Raji (cell line): Measurements from ENCODE around the gene PANK4.

ENCODE experiments used
- POLR2A ChIP-seq: IDR thresholded peaks from 2 replicates; pipeline ENCODE4 v1.6.1; 2011; ENCODE audit warnings: low read depth, low read length, control low read depth; ENCODE audit not compliant: insufficient read depth

The PANK4 gene

GRCh38 chr1:2474104-2474844, 52.1 kb downstream of the PANK4 start:
- no peak for TF ChIP-seq POLR2A

GRCh38 chr1:2473198-2473597, 53.2 kb downstream of the PANK4 start:
- TF ChIP-seq POLR2A = no peak

GRCh38 chr1:2472561-2473177, 53.7 kb downstream of the PANK4 start:
- TF ChIP-seq POLR2A = no peak

- no peak for TF ChIP-seq POLR2A
Measured at GRCh38 chr1:2472109-2472508, 54.3 kb downstream of the PANK4 start.

GRCh38 chr1:2471587-2472001, 54.8 kb downstream of the PANK4 start:
- TF ChIP-seq POLR2A = no peak

- no peak for TF ChIP-seq POLR2A
Measured at GRCh38 chr1:2471159-2471471, 55.3 kb downstream of the PANK4 start.

- TF ChIP-seq POLR2A = no peak
Measured at GRCh38 chr1:2470290-2471158, 55.9 kb downstream of the PANK4 start.

- TF ChIP-seq POLR2A = no peak
Measured at GRCh38 chr1:2469103-2469940, 57.1 kb downstream of the PANK4 start.

GRCh38 chr1:2468540-2468939, 57.9 kb downstream of the PANK4 start:
- TF ChIP-seq POLR2A = no peak

- TF ChIP-seq POLR2A = no peak
Measured at GRCh38 chr1:2468041-2468472, 58.3 kb downstream of the PANK4 start.

GRCh38 chr1:2466958-2467554, 59.3 kb downstream of the PANK4 start:
- TF ChIP-seq POLR2A = no peak

- no peak for TF ChIP-seq POLR2A
Measured at GRCh38 chr1:2466270-2466665, 60.1 kb downstream of the PANK4 start.

- TF ChIP-seq POLR2A = no peak
Measured at GRCh38 chr1:2465371-2466269, 60.8 kb downstream of the PANK4 start.

GRCh38 chr1:2463396-2463795, 63.0 kb downstream of the PANK4 start:
- TF ChIP-seq POLR2A = no peak
